NB4 (cell line): Measurements from ENCODE around the gene SLC12A4.
A peak's percentile ranks its signal among the peaks of the same experiment; 100 is the strongest.
"Not testable (repeated sequence)": the region's sequence is repeated elsewhere in the genome, so short reads cannot be mapped to it uniquely, and the experiment has no call there.

Experiments
- DNase-seq: peaks from one replicate; pipeline ENCODE4 v3.0.0; 2010; ENCODE audit warnings: low read depth
- H3K4me3 ChIP-seq: one replicate; pipeline ENCODE4 v1.5.1; 2011; ENCODE audit warnings: mild to moderate bottlenecking, low read depth, low read length, moderate library complexity
- MAX ChIP-seq: IDR thresholded peaks from 2 replicates; pipeline ENCODE4 v1.6.1; 2011; ENCODE audit warnings: low read depth, low read length
- MYC ChIP-seq: IDR thresholded peaks from 2 replicates; pipeline ENCODE4 v1.6.1; 2011; ENCODE audit warnings: low read depth, low read length
- POLR2A ChIP-seq: IDR thresholded peaks from 2 replicates; pipeline ENCODE4 v1.6.1; 2011; ENCODE audit warnings: mild to moderate bottlenecking; ENCODE audit not compliant: insufficient read length; ENCODE audit errors: extremely low read depth
- TF ChIP-seq, protein P1 (sequence below): IDR thresholded peaks from one replicate; pipeline ENCODE4 v1.5.1; 2012; ENCODE audit warnings: low read depth, low read length

Gene SLC12A4

GRCh38 chr16:67919622-67920221 is 48.7 kb downstream of the SLC12A4 start:
- H3K4me3 ChIP-seq = no peak overlapping the region
- TF ChIP-seq MAX (no peak), MYC (no peak), POLR2A (no peak)
- TF ChIP-seq, protein P1, sequence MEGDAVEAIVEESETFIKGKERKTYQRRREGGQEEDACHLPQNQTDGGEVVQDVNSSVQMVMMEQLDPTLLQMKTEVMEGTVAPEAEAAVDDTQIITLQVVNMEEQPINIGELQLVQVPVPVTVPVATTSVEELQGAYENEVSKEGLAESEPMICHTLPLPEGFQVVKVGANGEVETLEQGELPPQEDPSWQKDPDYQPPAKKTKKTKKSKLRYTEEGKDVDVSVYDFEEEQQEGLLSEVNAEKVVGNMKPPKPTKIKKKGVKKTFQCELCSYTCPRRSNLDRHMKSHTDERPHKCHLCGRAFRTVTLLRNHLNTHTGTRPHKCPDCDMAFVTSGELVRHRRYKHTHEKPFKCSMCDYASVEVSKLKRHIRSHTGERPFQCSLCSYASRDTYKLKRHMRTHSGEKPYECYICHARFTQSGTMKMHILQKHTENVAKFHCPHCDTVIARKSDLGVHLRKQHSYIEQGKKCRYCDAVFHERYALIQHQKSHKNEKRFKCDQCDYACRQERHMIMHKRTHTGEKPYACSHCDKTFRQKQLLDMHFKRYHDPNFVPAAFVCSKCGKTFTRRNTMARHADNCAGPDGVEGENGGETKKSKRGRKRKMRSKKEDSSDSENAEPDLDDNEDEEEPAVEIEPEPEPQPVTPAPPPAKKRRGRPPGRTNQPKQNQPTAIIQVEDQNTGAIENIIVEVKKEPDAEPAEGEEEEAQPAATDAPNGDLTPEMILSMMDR = peak; percentile 26
- DNase-seq = no peak

- peak; percentile 69 for DNase-seq
- no peak for TF ChIP-seq MAX
- TF ChIP-seq, protein P1 = no peak
- TF ChIP-seq POLR2A = no peak
- no peak for TF ChIP-seq MYC
- H3K4me3 ChIP-seq = no peak overlapping the region
Observed at GRCh38 chr16:67917852-67918236, 50.6 kb downstream of the SLC12A4 start.

- TF ChIP-seq MYC = no peak
- TF ChIP-seq, protein P1 = no peak
- no peak for TF ChIP-seq POLR2A
- no peak for TF ChIP-seq MAX
- no peak for DNase-seq
- H3K4me3 ChIP-seq = no peak overlapping the region
Observed at GRCh38 chr16:67917140-67917851, 51.1 kb downstream of the SLC12A4 start.

- TF ChIP-seq POLR2A (no peak), MYC (no peak), MAX (no peak)
- TF ChIP-seq, protein P1 = no peak
- DNase-seq = no peak
- H3K4me3 ChIP-seq = no peak overlapping the region
Observed at GRCh38 chr16:67915831-67916723, 52.4 kb downstream of the SLC12A4 start.

DNA sequence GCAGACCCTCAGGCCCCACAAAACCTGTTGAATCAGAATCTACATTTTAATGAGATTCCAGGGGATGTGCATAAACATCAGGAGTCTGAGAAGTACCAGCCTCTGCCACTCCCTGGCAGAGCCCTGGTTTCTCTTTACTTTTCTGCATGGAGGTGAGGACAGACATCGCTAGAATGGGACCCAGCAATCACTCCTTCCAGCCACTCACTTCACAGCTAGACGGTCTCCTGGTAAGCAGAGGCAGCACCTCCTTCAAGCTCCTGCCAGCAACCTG is 53.0 kb downstream of the SLC12A4 start:
- not testable (repeated sequence) for DNase-seq, H3K4me3 ChIP-seq

DNA sequence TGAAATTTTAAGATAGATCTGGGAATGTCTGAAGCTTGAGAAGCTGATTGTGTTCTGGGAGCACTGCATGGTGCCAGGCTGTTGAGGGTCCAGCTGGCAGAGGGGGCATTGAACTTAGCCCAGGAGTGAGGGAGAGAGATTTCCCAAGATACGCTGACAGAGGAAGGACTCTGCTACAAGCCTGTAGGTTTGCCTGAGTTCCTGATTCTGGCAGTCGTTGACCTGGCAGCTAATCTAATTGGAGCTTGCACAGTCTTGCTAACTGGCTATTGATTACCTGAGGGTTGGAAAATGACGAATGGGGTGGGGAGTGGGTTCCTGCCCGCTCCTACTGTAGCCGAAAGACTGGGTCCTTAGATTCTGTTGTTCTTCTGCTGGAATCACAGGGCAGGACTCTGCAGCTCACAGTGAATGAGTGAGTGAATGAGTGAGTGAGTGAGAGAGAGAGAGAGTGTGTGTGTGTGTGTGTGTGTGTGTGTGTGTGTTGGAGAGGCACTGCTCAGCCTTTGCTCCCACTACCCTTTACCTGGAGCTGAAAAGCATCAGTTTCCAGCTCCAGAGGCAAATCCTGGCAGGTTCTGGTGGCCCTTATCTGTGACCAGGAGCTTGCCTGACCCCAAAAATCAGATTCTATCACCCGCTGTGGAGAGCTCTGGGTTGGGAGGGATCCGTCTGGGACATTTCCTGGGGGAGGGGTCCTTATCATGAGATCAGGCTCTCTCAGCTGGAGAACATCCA is 53.5 kb downstream of the SLC12A4 start:
- no peak overlapping the region for H3K4me3 ChIP-seq
- DNase-seq = no peak
- TF ChIP-seq, protein P1 = no peak
- TF ChIP-seq MAX = no peak
